K562 (cell line): ENCODE measurements around the gene MYO18B. TPM values are rescaled to one million over a fixed set of nuclear protein-coding genes. Genes with fewer than 3 reads are reported as not detected.

Source experiments
- BMI1 ChIP-seq: fragments of 150-350 bp; IDR thresholded peaks from 2 replicates; pipeline ENCODE4 v1.6.1; 2014; ENCODE audit warnings: low read length
- CAMTA2 ChIP-seq: fragments of 250-450 bp; sonication (Bioruptor Pico); conservative IDR thresholded peaks from 2 replicates; pipeline ENCODE4 v1.5.1; 2022
- E2F4 ChIP-seq: sonication (generic); formaldehyde crosslinking; IDR thresholded peaks from 2 replicates; pipeline ENCODE4 v1.8.0; 2022; ENCODE audit warnings: mild to moderate bottlenecking, low read depth, missing genetic modification reagents
- ERF ChIP-seq: fragments of 450-650 bp; formaldehyde crosslinking; IDR thresholded peaks from 2 replicates; pipeline ENCODE4 v1.4.0; 2020; ENCODE audit warnings: mild to moderate bottlenecking, mixed read lengths
- ETS2 ChIP-seq: IDR thresholded peaks from 2 replicates; pipeline ENCODE4 v1.6.1; 2016; ENCODE audit warnings: borderline replicate concordance, missing genetic modification characterization, mild to moderate bottlenecking, moderate library complexity, missing compliant biosample characterization; ENCODE audit not compliant: poor library complexity, severe bottlenecking
- FOSL1 ChIP-seq: fragments of 200-800 bp; sonication (Bioruptor generic); conservative IDR thresholded peaks from 2 replicates; pipeline ENCODE4 v1.6.1; 2016; ENCODE audit warnings: missing genetic modification characterization, missing compliant biosample characterization
- FOXK2 ChIP-seq, 2 experiments: fragments of 450-650 bp; IDR thresholded peaks in 1 of 2; conservative IDR thresholded peaks in 1 of 2; 2 replicates each; pipeline ENCODE4 v1.6.1; 2016; ENCODE audit warnings: low read depth in 2 of 2, mild to moderate bottlenecking in 1 of 2
- FOXP1 ChIP-seq: sonication (generic); formaldehyde crosslinking; IDR thresholded peaks from 2 replicates; pipeline ENCODE4 v1.8.0; 2022; ENCODE audit warnings: mild to moderate bottlenecking, missing genetic modification reagents
- HSF4 ChIP-seq: fragments of 250-450 bp; sonication (Bioruptor Pico); IDR thresholded peaks from 2 replicates; pipeline ENCODE4 v2.1.2; 2022; ENCODE audit warnings: mild to moderate bottlenecking, moderate library complexity, borderline replicate concordance
- MYNN ChIP-seq, 2 experiments: sonication (generic); formaldehyde crosslinking in 1 of 2; IDR thresholded peaks; 2 replicates each; pipeline versions ENCODE4 v1.5.0 to v1.6.1; 2016 to 2020; ENCODE audit warnings: antibody characterized with exemption in 1 of 2, missing genetic modification reagents in 1 of 2
- NFE2 ChIP-seq: IDR thresholded peaks from 2 replicates; pipeline ENCODE4 v1.6.1; 2014; ENCODE audit warnings: antibody characterized with exemption, low read depth
- NRF1 ChIP-seq, 2 experiments: fragments of 450-650 bp; IDR thresholded peaks in 1 of 2; conservative IDR thresholded peaks in 1 of 2; 2 replicates each; pipeline ENCODE4 v1.6.1; 2014; ENCODE audit warnings: mild to moderate bottlenecking in 2 of 2
- POLR2B ChIP-seq: fragments of 450-650 bp; IDR thresholded peaks from 2 replicates; pipeline ENCODE4 v1.6.1; 2018; ENCODE audit warnings: low read depth; ENCODE audit not compliant: partially characterized antibody
- PURB ChIP-seq: sonication (generic); formaldehyde crosslinking; IDR thresholded peaks from 2 replicates; pipeline ENCODE4 v1.9.0; 2021; ENCODE audit warnings: low read depth, mild to moderate bottlenecking, missing genetic modification reagents
- RBM14 ChIP-seq: fragments of 200-400 bp; formaldehyde crosslinking; IDR thresholded peaks from 2 replicates; pipeline ENCODE4 v1.6.1; 2018; ENCODE audit warnings: low read depth, mild to moderate bottlenecking, low read length, moderate library complexity, borderline replicate concordance; ENCODE audit not compliant: insufficient read depth
- SMAD3 ChIP-seq: fragments of 450-650 bp; formaldehyde crosslinking; conservative IDR thresholded peaks from 2 replicates; pipeline ENCODE4 v1.4.0; 2020; ENCODE audit warnings: mild to moderate bottlenecking
- SOX6 ChIP-seq: fragments of 450-650 bp; IDR thresholded peaks from 2 replicates; pipeline ENCODE4 v1.6.1; 2014; ENCODE audit warnings: mild to moderate bottlenecking
- SRSF1 ChIP-seq: fragments of 200-400 bp; formaldehyde crosslinking; IDR thresholded peaks from 2 replicates; pipeline ENCODE4 v1.6.1; 2017; ENCODE audit warnings: mild to moderate bottlenecking, low read depth, low read length, moderate library complexity
- TAF15 ChIP-seq: fragments of 200-400 bp; formaldehyde crosslinking; IDR thresholded peaks from 2 replicates; pipeline ENCODE4 v1.6.1; 2017; ENCODE audit warnings: mild to moderate bottlenecking, low read depth, low read length, moderate library complexity
- TAF7 ChIP-seq: fragments of 450-650 bp; IDR thresholded peaks from 2 replicates; pipeline ENCODE4 v1.6.1; 2016; ENCODE audit warnings: missing genetic modification characterization, missing compliant biosample characterization
- TBL1XR1 ChIP-seq, 2 experiments: IDR thresholded peaks; 2 replicates each; pipeline ENCODE4 v1.6.1; 2012; ENCODE audit warnings: improper control_type of control experiment in 2 of 2, low read length in 2 of 2, mild to moderate bottlenecking in 1 of 2
- TCF7L2 ChIP-seq: fragments of 150-350 bp; IDR thresholded peaks from 2 replicates; pipeline ENCODE4 v1.6.1; 2016; ENCODE audit warnings: low read depth, mild to moderate bottlenecking, low read length, moderate library complexity
- ZBTB5 ChIP-seq: fragments of 450-650 bp; IDR thresholded peaks from 2 replicates; pipeline ENCODE4 v1.6.1; 2017; ENCODE audit warnings: antibody characterized with exemption
- ZNF589 ChIP-seq: fragments of 200-800 bp; sonication (Bioruptor generic); IDR thresholded peaks from 2 replicates; pipeline ENCODE4 v1.6.1; 2016; ENCODE audit warnings: low read depth, missing genetic modification characterization, missing compliant biosample characterization
- ZNF695 ChIP-seq: fragments of 450-650 bp; formaldehyde crosslinking; IDR thresholded peaks from 2 replicates; pipeline ENCODE4 v1.4.0; 2020; ENCODE audit warnings: mild to moderate bottlenecking, moderate library complexity
- polyA plus RNA-seq, 8 experiments: library from polyadenylated mRNA; depleted of rRNA in 4 of 8; stranded (reverse) in 5 of 8; unstranded in 3 of 8; fragments of >200 nt; fragmentation: Nextera tagmentation in 2 of 8; fragmentation: Illumina TruSeq in 1 of 8; extraction: Ambion mirVana in 2 of 8; extraction: Trizol in 1 of 8; gene quantifications; 2 replicates each; pipeline versions ENCODE4 v1.2.1 to v1.2.3, GENCODE V29; 2011 to 2014; ENCODE audit warnings: inconsistent platforms in 1 of 8, missing spikeins in 1 of 8
- total RNA-seq, 7 experiments: library from RNA; depleted of rRNA in 6 of 7; stranded (reverse); fragments of >200 nt in 6 of 7; fragmentation: Illumina TruSeq in 2 of 7; extraction: Trizol in 2 of 7; gene quantifications; 2 replicates each; pipeline versions ENCODE4 v1.2.1 to v1.2.3, GENCODE V29; 2011 to 2021; ENCODE audit warnings: low replicate concordance in 1 of 7
- TF ChIP-seq, protein P1 (sequence below): fragments of 250-450 bp; sonication (Bioruptor Pico); IDR thresholded peaks from 2 replicates; pipeline ENCODE4 v1.9.0; 2021; ENCODE audit warnings: mild to moderate bottlenecking

The MYO18B gene
- total and polyA plus RNA-seq, 9 of the 15 experiments (the other 6 are each of a cell fraction or from before 2014, with no cell fraction given): 0.06 to 7.0 (median 4.3) TPM

DNA sequence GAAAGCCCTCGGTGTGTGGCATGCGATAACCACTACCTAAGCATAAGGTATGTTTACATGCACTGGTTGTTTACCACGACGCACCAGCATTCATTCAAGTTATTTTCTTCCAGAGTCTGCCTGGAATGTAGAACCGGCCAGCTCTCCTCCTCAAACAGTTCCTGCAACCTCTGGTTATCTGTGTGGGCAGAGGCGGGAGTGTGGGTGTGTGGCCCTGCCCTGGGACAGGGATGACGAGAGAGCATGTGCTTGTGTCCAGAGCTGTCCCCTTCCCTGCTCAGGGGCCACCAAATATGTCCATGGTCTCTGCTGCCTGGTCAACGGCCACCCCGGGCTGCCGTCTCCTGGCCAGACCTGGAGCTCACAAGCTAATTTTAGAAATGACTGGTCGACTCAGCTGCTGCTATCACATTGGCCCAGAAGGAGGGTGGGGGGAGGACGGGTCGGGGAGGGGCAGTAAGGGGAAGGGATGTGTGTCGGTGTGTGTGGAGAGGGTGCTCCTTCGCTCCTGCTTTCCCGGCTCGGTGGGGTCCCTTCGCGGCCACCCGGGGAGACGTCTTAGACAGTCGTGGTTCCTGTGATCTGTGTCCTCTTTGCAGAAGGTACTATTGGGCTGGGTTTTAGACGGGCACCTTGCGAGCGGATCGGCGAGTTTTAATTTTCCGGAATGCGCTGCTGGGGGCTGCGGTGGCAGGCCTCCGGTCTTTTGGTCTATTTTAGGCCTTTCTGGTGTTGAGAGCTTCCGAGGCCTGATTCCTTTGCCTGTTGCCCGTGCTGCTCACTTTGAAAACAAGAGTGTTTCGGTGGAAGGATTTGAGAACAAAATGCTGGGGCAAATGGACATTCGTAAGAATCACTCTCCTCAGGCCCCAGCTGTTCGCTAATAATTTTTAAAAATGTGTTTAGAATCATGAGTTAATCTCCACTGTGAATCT, at the start of gene MYO18B (continued):
- TF ChIP-seq TAF15: no peak
- TF ChIP-seq MYNN (IDR thresholded peaks at IDR 0.05): peak; percentile 65; the same call in 1 of the 2 replicates
- no peak for TF ChIP-seq MYNN (CRISPR knock-in tag; IDR thresholded peaks at IDR 0.05)
- no peak for TF ChIP-seq TCF7L2
- TF ChIP-seq TBL1XR1 (IDR thresholded peaks at IDR 0.05; ENCODE audit: low read length in 2 of 2): peak in 1 of 2 experiments; percentile 52; a peak in 2 of 4 replicates
- peak; percentile 72 to 74 for TF ChIP-seq NRF1 (conservative IDR thresholded peaks at IDR 0.05 in 1 of 2, IDR thresholded peaks at IDR 0.05 in 1 of 2)
- no peak for TF ChIP-seq FOXP1 (CRISPR knock-in tag)
- no peak for TF ChIP-seq SRSF1
- peak; percentile 75 for TF ChIP-seq POLR2B
- TF ChIP-seq E2F4 (CRISPR knock-in tag): no peak
- no peak for TF ChIP-seq ZNF695 (CRISPR knock-in tag)
- TF ChIP-seq NFE2: peak; percentile 3; the same call in 1 of the 2 replicates
- peak; percentile 85; the same call in 1 of the 2 replicates for TF ChIP-seq ZNF589
- TF ChIP-seq, protein P1, sequence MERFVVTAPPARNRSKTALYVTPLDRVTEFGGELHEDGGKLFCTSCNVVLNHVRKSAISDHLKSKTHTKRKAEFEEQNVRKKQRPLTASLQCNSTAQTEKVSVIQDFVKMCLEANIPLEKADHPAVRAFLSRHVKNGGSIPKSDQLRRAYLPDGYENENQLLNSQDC (CRISPR knock-in tag): no peak
- no peak for TF ChIP-seq TAF7 (tag)
- TF ChIP-seq BMI1: no peak
- TF ChIP-seq CAMTA2 (CRISPR knock-in tag): no peak
- TF ChIP-seq PURB (CRISPR knock-in tag): no peak
- peak; percentile 56; the same call in 1 of the 2 replicates for TF ChIP-seq FOSL1 (tag)
- no peak for TF ChIP-seq RBM14
- peak in 1 of 2 experiments; percentile 56; a peak in 2 of 4 replicates for TF ChIP-seq FOXK2 (conservative IDR thresholded peaks at IDR 0.05 in 1 of 2, IDR thresholded peaks at IDR 0.05 in 1 of 2; ENCODE audit: low read depth in 2 of 2)
- TF ChIP-seq ETS2 (tag): no peak
- peak; percentile 61; the same call in 1 of the 2 replicates for TF ChIP-seq SOX6
- peak; percentile 40; the same call in 1 of the 2 replicates for TF ChIP-seq HSF4
- no peak for TF ChIP-seq SMAD3 (CRISPR knock-in tag)
- no peak for TF ChIP-seq ERF (CRISPR knock-in tag)
- no peak for TF ChIP-seq ZBTB5
